CD4-positive, alpha-beta T cell treated with Interleukin-17A for 1 hour (primary cell): Measurements from ENCODE around the gene CTNNA3.

Source experiments
- DNase-seq: peaks from one replicate; pipeline ENCODE4 v3.0.0-alpha.2; 2020

Gene CTNNA3

DNA sequence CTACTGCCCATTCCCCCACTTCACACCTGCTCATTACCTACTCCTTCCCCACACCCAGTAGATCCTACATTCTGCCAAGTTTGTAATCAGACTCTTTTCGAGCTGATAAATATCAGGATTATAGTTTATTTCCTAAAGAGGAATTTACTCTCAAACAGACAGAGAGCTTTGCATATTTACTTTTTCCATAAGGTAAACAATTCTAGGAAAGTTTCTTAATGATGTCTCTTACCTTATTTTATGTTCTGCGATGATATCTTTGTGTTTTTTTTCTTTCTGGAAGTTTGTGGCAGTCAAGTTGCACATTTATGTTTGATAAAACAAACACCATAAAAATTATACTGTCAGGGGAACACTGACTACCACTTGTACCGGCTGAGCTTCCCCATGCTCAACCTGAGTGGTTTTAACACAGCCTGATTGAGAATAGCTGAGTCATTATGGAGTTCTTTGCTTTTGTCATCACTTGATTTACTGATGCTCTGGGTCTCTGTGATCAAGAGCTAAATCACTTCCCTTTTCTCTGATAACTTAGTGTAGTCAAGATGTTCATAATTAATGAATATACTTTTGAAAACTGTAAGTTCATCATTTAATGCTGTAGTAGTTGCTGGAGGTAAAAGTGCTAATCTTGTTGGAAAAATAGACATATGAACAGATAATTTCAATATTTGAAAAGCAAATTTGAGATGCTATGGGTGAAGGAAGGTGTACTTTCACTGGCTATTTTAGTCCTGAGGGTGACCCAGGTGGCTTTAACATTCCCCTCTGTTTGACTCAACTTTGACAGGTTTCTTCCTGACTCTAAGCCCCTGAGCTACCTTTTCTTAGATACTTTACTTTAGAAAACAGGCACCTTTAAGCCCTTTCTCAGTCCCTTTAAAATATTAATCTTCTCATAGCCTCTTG, 1804.7 kb downstream of the CTNNA3 start:
- no peak for DNase-seq

DNA sequence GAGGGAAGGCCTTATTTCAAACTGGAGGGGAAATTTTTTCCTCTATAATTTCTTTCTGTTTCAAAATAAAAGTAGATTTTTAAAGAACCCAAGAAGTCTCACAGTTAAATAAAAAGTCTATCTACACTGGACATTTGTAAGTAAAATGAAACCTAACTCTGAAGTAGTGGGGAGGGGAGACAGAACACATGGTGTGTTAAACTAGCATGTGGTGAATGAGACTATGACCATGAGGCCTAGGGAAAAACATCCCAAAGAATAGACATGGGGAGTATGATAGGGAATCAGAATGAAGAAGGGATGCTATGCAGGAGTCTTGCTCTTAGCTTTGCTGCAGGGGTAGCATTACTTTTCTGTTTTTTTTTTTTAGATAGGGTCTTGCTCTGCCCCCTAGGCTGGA, 1831.5 kb downstream of the CTNNA3 start:
- no peak for DNase-seq

DNA sequence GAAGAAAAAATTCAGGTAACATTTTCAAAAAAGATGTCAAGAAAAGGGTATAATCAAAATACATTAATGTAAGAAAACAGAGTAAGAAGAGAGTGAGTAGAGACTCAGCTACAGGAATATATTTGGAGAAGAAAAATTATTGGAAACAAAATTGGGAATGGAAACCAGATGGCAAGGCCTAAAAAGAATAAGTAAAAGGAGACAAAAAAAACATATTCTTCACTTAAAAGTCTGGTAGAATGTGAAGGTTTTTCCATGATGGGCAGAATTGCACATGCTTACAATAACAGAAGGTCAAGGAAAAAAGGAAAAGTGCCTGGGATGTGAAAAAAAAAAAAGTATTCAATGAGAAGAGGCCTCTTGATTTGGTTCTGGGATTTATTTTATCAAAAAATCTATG, 1832.0 kb downstream of the CTNNA3 start:
- no peak for DNase-seq
